Panc1 (cell line): ENCODE data around the gene CREB3L1. TPM values are rescaled to one million over a fixed set of nuclear protein-coding genes. Genes with fewer than 3 reads are reported as not detected.

Experiments used
- ATAC-seq: fragments of 200-7000 bp; cut with Tn5 transposase; 2 replicates; pipeline ENCODE4 v1.9.1; 2020; ENCODE audit warnings: mild to moderate bottlenecking, moderate library complexity
- BruUV-seq: library from RNA; stranded (reverse); fragments of 400-500 nt; replicated peaks from 2 replicates; lab custom pipeline; 2021; lab: Mats Ljungman, UMichigan
- CTCF ChIA-PET: fragments of 300-600 bp; sonication (Branson Sonifier 250); formaldehyde crosslinking; loops from one replicate; lab custom pipeline; 2022; ENCODE audit warnings: antibody characterized with exemption; lab: Charles Lee
- POLR2A ChIA-PET: fragments of 300-600 bp; sonication (Branson Sonifier 250); formaldehyde crosslinking; loops from one replicate; lab custom pipeline; 2022; ENCODE audit warnings: antibody characterized with exemption; lab: Charles Lee
- DNase-seq: peaks from one replicate; pipeline ENCODE4 v3.0.0-alpha.2; 2010; ENCODE audit warnings: low read depth, low spot score
- H3K27ac ChIP-seq: 2 replicates; pipeline ENCODE4 v1.5.1; 2011; ENCODE audit warnings: mild to moderate bottlenecking, low read length, inconsistent platforms
- H3K27me3 ChIP-seq: fragments of 200-500 bp; sonication (Bioruptor generic); 2 replicates; pipeline ENCODE4 v1.6.0; 2014; ENCODE audit warnings: low read length, inconsistent platforms; ENCODE audit not compliant: control insufficient read depth, insufficient read depth
- H3K36me3 ChIP-seq: fragments of 200-500 bp; sonication (Bioruptor generic); 2 replicates; pipeline ENCODE4 v1.5.1; 2014; ENCODE audit warnings: inconsistent platforms, mild to moderate bottlenecking, low read length, moderate library complexity; ENCODE audit not compliant: control insufficient read depth, insufficient read depth
- H3K4me1 ChIP-seq: 2 replicates; pipeline ENCODE4 v1.5.1; 2011; ENCODE audit warnings: inconsistent platforms, mild to moderate bottlenecking, low read length, moderate library complexity; ENCODE audit not compliant: control insufficient read depth, insufficient read depth
- H3K4me3 ChIP-seq, 2 experiments: 2 replicates each; pipeline ENCODE4 v1.5.1; 2011 to 2012; ENCODE audit warnings: low read depth in 2 of 2, low read length in 2 of 2, mild to moderate bottlenecking in 2 of 2, inconsistent platforms in 1 of 2, moderate library complexity in 1 of 2
- H3K9me3 ChIP-seq: fragments of 200-500 bp; sonication (Bioruptor generic); 2 replicates; pipeline ENCODE4 v1.5.1; 2014; ENCODE audit warnings: low read depth, mild to moderate bottlenecking, inconsistent platforms, low read length, moderate library complexity; ENCODE audit not compliant: control insufficient read depth, insufficient read depth
- CTCF ChIP-seq: fragments of 450-650 bp; IDR thresholded peaks from 2 replicates; pipeline ENCODE4 v1.5.1; 2017; ENCODE audit warnings: mild to moderate bottlenecking
- POLR2AphosphoS5 ChIP-seq: IDR thresholded peaks from 2 replicates; pipeline ENCODE4 v1.6.1; 2012; ENCODE audit warnings: mild to moderate bottlenecking, low read depth, low read length, moderate library complexity
- REST ChIP-seq, 2 experiments: IDR thresholded peaks; 2 replicates each; pipeline ENCODE4 v1.6.1; 2011 to 2012; ENCODE audit warnings: low read depth in 2 of 2, control low read depth in 1 of 2, low read length in 1 of 2, mild to moderate bottlenecking in 1 of 2, moderate library complexity in 1 of 2; ENCODE audit not compliant: insufficient read depth in 1 of 2
- SIN3A ChIP-seq: IDR thresholded peaks from 2 replicates; pipeline ENCODE4 v1.6.1; 2012; ENCODE audit warnings: low read depth, mild to moderate bottlenecking, low read length, moderate library complexity, borderline replicate concordance; ENCODE audit not compliant: insufficient read depth
- TCF7L2 ChIP-seq: IDR thresholded peaks from 2 replicates; pipeline ENCODE4 v1.6.1; 2011; ENCODE audit warnings: mild to moderate bottlenecking, low read depth, low read length, inconsistent platforms
- in situ Hi-C: cut with HindIII; loops from 2 replicates; pipeline ENCODE4 v1.10.0; 2016; ENCODE audit warnings: low sequenced_read_pairs, low pct_unique_long_range_greater_than_20kb
- intact Hi-C: fragments of 100-400 bp; cut with micrococcal nuclease; formaldehyde crosslinking; loops from one replicate; pipeline ENCODE4 v1.10.0; 2022; ENCODE audit not compliant: unreplicated experiment
- total RNA-seq: library from RNA; stranded (reverse); gene quantifications from one replicate; pipeline ENCODE4 v1.2.1, GENCODE V29; 2021; ENCODE audit not compliant: unreplicated experiment

CREB3L1 gene
- total RNA-seq, 1 experiment from 2014 or later, result 35.6 TPM

GRCh38 chr11:46299451-46299961, 22.0 kb downstream of the CREB3L1 start:
- Histone ChIP-seq H3K27me3 (no peaks in the 10 kb centered on the region), H3K9me3 (no peaks in the 10 kb centered on the region), H3K27ac (no peak overlapping the region), H3K36me3 (no peaks in the 10 kb centered on the region), H3K4me3 (no peak overlapping the region), H3K4me1 (peaks cover 8% of the 10 kb centered on the region)
- TF ChIP-seq TCF7L2 (no peak), SIN3A (no peak), CTCF (no peak), POLR2AphosphoS5 (no peak), REST (IDR thresholded peaks at IDR 0.05; ENCODE audit: insufficient read depth in 1 of 2, low read depth in 2 of 2, low read length in 1 of 2) (no peak)
- intact Hi-C loops (no loop called here), in situ Hi-C loops (no loop called here)
- ChIA-PET CTCF (no interaction called here), POLR2A (interaction anchor here (0.6 kb wide), 1 partner anchor 23 kb away, joined by 3 read pairs; no protein-coding TSS in a partner anchor)
- no peak for DNase-seq
- ATAC-seq, result no peak
- no TSS peak for BruUV-seq

- no peak for TF ChIP-seq POLR2AphosphoS5
- TF ChIP-seq TCF7L2, result no peak
- no peak for TF ChIP-seq SIN3A
- no peak for TF ChIP-seq CTCF
- no peak for TF ChIP-seq REST (IDR thresholded peaks at IDR 0.05; ENCODE audit: insufficient read depth in 1 of 2, low read depth in 2 of 2, low read length in 1 of 2)
- Histone ChIP-seq H3K27ac (no peak overlapping the region), H3K27me3 (no peaks in the 10 kb centered on the region), H3K9me3 (no peaks in the 10 kb centered on the region), H3K4me3 (no peak overlapping the region), H3K36me3 (no peaks in the 10 kb centered on the region), H3K4me1 (peaks cover 5% of the 10 kb centered on the region)
- ChIA-PET POLR2A (no interaction called here), CTCF (no interaction called here)
- ATAC-seq, result no peak
- in situ Hi-C loops (no loop called here), intact Hi-C loops (no loop called here)
- no peak for DNase-seq
- no TSS peak for BruUV-seq
These were observed 22.8 kb downstream of the CREB3L1 start for GRCh38 chr11:46300270-46300669.
